T-helper 2 cell treated with Interferon-gamma antibody and Interleukin-4, amounts not matched to agents 5 μg/mL and 100 μg/mL, for 36 hours (primary cell): ENCODE results near the gene XPO6.

Experiments
- DNase-seq: peaks from one replicate; pipeline ENCODE4 v3.0.0; 2021; ENCODE audit warnings: low spot score
- H3K27ac Mint-ChIP-seq: one replicate; pipeline ENCODE4 v1.8.0; 2021; ENCODE audit warnings: mild to moderate bottlenecking, mixed read lengths
- H3K27me3 Mint-ChIP-seq: one replicate; pipeline ENCODE4 v1.8.0; 2021; ENCODE audit warnings: low read depth, mixed read lengths
- H3K36me3 Mint-ChIP-seq: one replicate; pipeline ENCODE4 v1.8.0; 2021; ENCODE audit warnings: low read depth, mixed read lengths
- H3K4me1 Mint-ChIP-seq: one replicate; pipeline ENCODE4 v1.8.0; 2021; ENCODE audit warnings: low read depth, mixed read lengths
- H3K4me3 Mint-ChIP-seq: one replicate; pipeline ENCODE4 v1.8.0; 2022; ENCODE audit warnings: mild to moderate bottlenecking, moderate library complexity, mixed read lengths
- H3K9me3 Mint-ChIP-seq: one replicate; pipeline ENCODE4 v1.8.0; 2021; ENCODE audit warnings: mixed read lengths

Gene XPO6

GRCh38 chr16:28064706-28065249 is 147.0 kb downstream of the XPO6 start:
- no peaks in the 10 kb centered on the region for H3K4me1 Mint-ChIP-seq
- no peak overlapping the region for H3K27ac Mint-ChIP-seq
- no peaks in the 10 kb centered on the region for H3K9me3 Mint-ChIP-seq
- no peak overlapping the region for H3K4me3 Mint-ChIP-seq
- H3K36me3 Mint-ChIP-seq = no peaks in the 10 kb centered on the region
- H3K27me3 Mint-ChIP-seq = peaks cover 48% of the 10 kb centered on the region
- no peak for DNase-seq

- Mint-ChIP-seq H3K4me1 (no peaks in the 10 kb centered on the region), H3K27me3 (peaks cover 54% of the 10 kb centered on the region), H3K27ac (no peak overlapping the region), H3K4me3 (no peak overlapping the region), H3K9me3 (no peaks in the 10 kb centered on the region), H3K36me3 (no peaks in the 10 kb centered on the region)
- no peak for DNase-seq
Observed at GRCh38 chr16:28064150-28064549, 147.6 kb downstream of the XPO6 start.

GRCh38 chr16:28063591-28064061 is 148.1 kb downstream of the XPO6 start, which contains the start of gene GSG1L:
GSG1L (minus strand) TSS chr16:28063714; CDS start chr16:28063424, 290 bp downstream.
- H3K4me1 Mint-ChIP-seq = no peaks in the 10 kb centered on the region
- no peak within 1 kb of the TSS for H3K4me3 Mint-ChIP-seq
- no peaks in the 10 kb centered on the region for H3K9me3 Mint-ChIP-seq
- no peak within 1 kb of the TSS for H3K27ac Mint-ChIP-seq
- no peak for DNase-seq
- H3K27me3 Mint-ChIP-seq = peaks cover 57% of the 10 kb centered on the region
- H3K36me3 Mint-ChIP-seq = no peaks in the 10 kb centered on the region

- H3K36me3 Mint-ChIP-seq = no peaks in the 10 kb centered on the region
- H3K27ac Mint-ChIP-seq = no peak overlapping the region
- H3K27me3 Mint-ChIP-seq = peaks cover 60% of the 10 kb centered on the region
Observed at GRCh38 chr16:28062847-28063521, 148.8 kb downstream of the XPO6 start.

GRCh38 chr16:28062261-28062846 is 149.4 kb downstream of the XPO6 start:
- no peak overlapping the region for H3K27ac Mint-ChIP-seq
- H3K36me3 Mint-ChIP-seq = no peaks in the 10 kb centered on the region
- DNase-seq = no peak
- no peaks in the 10 kb centered on the region for H3K4me1 Mint-ChIP-seq
- no peaks in the 10 kb centered on the region for H3K9me3 Mint-ChIP-seq
- no peak overlapping the region for H3K4me3 Mint-ChIP-seq
- H3K27me3 Mint-ChIP-seq = peaks cover 58% of the 10 kb centered on the region

More at GRCh38 chr16:28062847-28063521, 148.8 kb downstream of the XPO6 start:
- H3K4me1 Mint-ChIP-seq = no peaks in the 10 kb centered on the region
- no peak overlapping the region for H3K4me3 Mint-ChIP-seq
- no peaks in the 10 kb centered on the region for H3K9me3 Mint-ChIP-seq
- no peak for DNase-seq

- no peaks in the 10 kb centered on the region for H3K9me3 Mint-ChIP-seq
- no peak overlapping the region for H3K4me3 Mint-ChIP-seq
- no peak overlapping the region for H3K27ac Mint-ChIP-seq
- no peaks in the 10 kb centered on the region for H3K36me3 Mint-ChIP-seq
- H3K4me1 Mint-ChIP-seq = no peaks in the 10 kb centered on the region
- H3K27me3 Mint-ChIP-seq = peaks cover 58% of the 10 kb centered on the region
- DNase-seq = no peak
Observed at GRCh38 chr16:28061352-28062101, 150.2 kb downstream of the XPO6 start.

- Mint-ChIP-seq H3K27ac (no peak overlapping the region), H3K9me3 (no peaks in the 10 kb centered on the region), H3K4me3 (no peak overlapping the region), H3K27me3 (peaks cover 50% of the 10 kb centered on the region), H3K4me1 (no peaks in the 10 kb centered on the region), H3K36me3 (no peaks in the 10 kb centered on the region)
- no peak for DNase-seq
Observed at GRCh38 chr16:28059841-28060575, 151.8 kb downstream of the XPO6 start.

GRCh38 chr16:28058839-28059589 is 152.8 kb downstream of the XPO6 start:
- no peaks in the 10 kb centered on the region for H3K4me1 Mint-ChIP-seq
- H3K9me3 Mint-ChIP-seq = no peaks in the 10 kb centered on the region
- DNase-seq = peak; percentile 19
- no peaks in the 10 kb centered on the region for H3K36me3 Mint-ChIP-seq
- peaks cover 44% of the 10 kb centered on the region for H3K27me3 Mint-ChIP-seq
- H3K27ac Mint-ChIP-seq = no peak overlapping the region
- H3K4me3 Mint-ChIP-seq = no peak overlapping the region

GRCh38 chr16:28057949-28058348 is 153.8 kb downstream of the XPO6 start:
- no peak overlapping the region for H3K27ac Mint-ChIP-seq

GRCh38 chr16:28053461-28053860 is 158.3 kb downstream of the XPO6 start:
- Mint-ChIP-seq H3K27me3 (peaks cover 14% of the 10 kb centered on the region), H3K4me3 (no peak overlapping the region), H3K36me3 (no peaks in the 10 kb centered on the region), H3K27ac (no peak overlapping the region), H3K9me3 (peaks cover 6% of the 10 kb centered on the region), H3K4me1 (no peaks in the 10 kb centered on the region)
- DNase-seq = no peak

More at GRCh38 chr16:28057949-28058348, 153.8 kb downstream of the XPO6 start:
- Mint-ChIP-seq H3K9me3 (no peaks in the 10 kb centered on the region), H3K4me1 (no peaks in the 10 kb centered on the region), H3K4me3 (no peak overlapping the region), H3K36me3 (no peaks in the 10 kb centered on the region), H3K27me3 (peaks cover 49% of the 10 kb centered on the region)
- no peak for DNase-seq

- no peaks in the 10 kb centered on the region for H3K4me1 Mint-ChIP-seq
- no peak overlapping the region for H3K4me3 Mint-ChIP-seq
- H3K36me3 Mint-ChIP-seq = no peaks in the 10 kb centered on the region
- no peak overlapping the region for H3K27ac Mint-ChIP-seq
- no peak for DNase-seq
- H3K9me3 Mint-ChIP-seq = peaks cover 7% of the 10 kb centered on the region
- H3K27me3 Mint-ChIP-seq = peaks cover 10% of the 10 kb centered on the region
Observed at GRCh38 chr16:28052274-28053128, 159.3 kb downstream of the XPO6 start.

- Mint-ChIP-seq H3K4me1 (no peaks in the 10 kb centered on the region), H3K4me3 (no peak overlapping the region), H3K27ac (no peak overlapping the region), H3K27me3 (peaks cover 13% of the 10 kb centered on the region), H3K36me3 (no peaks in the 10 kb centered on the region), H3K9me3 (peaks cover 10% of the 10 kb centered on the region)
- no peak for DNase-seq
Observed at GRCh38 chr16:28051486-28051885, 160.3 kb downstream of the XPO6 start.
